ENCODE data around the gene VPS37D. TPM values are rescaled to one million over a fixed set of nuclear protein-coding genes. Genes with fewer than 3 reads are reported as not detected.
"Not testable (repeated sequence)": the region's sequence is repeated elsewhere in the genome, so short reads cannot be mapped to it uniquely, and the experiment has no call there.

VPS37D gene
- total RNA-seq, 1 donor from 2014 or later = 0.32 TPM

DNA sequence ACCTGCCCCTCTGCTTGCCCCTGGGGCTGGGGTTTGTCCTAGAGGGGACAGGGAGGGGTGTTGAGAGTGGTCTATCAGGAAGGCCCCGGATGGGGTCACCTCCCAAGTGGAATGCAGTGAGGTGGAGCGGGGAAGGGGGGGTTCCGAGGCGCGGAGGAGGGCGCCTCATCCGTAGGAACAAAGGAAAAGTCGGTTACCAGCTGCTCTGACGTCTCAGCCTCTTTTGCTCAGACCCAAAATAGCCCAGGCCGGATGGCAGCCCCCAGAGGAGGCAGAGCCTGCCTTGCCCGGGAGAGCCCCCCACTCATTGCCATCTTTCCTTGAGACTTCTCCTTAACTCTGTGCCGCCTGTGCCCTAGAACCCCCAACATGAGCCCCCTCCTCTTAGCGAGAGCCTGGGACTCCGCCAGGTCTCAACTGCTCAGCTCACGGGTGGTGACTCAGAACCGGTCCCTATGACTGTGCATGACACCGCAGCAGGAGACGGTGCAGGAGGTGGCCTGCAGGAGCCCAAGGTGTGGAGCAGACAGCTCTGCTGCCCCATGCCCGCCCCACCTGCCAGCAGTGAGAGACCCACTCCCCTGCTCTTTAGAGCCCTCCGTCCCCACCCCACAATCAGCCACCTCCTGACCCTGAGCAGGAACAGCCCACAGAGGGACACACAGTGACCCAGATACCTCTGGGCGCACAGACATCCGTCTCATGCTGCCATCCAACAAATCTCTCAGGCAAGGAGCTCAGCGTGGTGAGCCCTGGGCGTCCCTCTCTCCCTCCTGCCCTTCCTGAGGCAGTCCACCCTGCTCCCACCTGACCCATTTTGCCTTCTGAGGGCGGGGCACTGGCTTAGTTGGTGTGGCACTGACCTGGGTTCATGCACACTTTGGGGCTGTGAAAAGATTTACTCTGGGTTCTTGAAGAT lies 38.8 kb downstream of the VPS37D start:
- peak; percentile 74 for ATAC-seq

DNA sequence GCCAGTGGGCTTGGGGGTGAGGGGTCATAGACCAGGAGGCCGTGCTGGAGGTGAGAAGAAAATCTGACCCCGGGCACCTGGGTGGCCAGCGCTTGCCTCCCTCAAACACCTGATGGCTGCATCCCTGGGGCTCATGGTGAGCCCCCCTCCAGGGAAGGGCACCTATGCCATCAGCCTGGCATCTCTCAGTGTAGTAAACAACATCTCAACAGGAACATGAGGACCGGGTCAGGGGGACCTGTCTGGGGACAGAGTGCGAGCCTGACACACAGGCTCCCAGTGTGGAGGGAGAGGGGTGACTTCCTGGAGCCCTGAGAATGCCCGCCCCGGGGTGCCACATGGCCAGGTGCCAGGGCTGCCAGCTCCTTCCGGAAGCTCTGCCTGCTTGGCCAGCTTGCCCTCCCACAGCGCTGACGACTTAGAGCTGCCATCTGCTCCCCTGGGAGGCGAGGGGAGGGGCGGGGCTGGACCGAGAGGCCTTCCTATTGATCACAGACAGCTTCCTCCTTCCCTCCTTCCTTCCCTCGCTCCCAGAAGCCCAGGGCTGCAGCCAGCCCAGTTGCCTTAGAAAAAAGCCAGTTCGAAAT lies 39.5 kb downstream of the VPS37D start:
- peak; percentile 55 for ATAC-seq

DNA sequence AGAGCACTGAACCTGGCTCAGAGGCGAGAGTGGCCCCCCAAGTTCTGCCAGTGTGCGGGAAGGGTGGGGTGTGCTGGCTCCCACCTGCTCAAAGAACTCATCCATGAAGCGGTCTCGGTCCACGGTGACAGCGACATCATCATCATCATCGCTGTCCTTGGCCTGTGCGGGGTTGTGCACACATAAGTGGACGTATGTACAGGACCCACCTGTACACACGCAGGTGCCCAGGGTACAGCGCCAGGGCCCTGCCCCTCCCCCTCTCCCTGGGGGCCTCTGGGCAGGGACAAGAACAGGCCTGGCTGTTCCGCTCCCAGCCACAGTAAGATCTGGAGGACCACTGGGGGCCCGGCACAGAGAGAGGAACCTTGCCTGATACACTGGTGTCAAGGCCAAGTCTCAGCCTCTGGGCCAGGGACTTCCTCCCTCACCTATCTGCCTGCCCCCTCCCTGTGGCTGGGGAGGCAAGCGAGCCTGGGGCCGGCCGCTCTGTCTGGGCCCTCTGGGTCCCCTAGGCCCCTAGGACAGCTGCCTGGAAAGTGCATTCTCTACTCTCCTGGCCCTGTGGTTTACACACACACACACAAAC lies 41.4 kb downstream of the VPS37D start:
- no peak for ATAC-seq

DNA sequence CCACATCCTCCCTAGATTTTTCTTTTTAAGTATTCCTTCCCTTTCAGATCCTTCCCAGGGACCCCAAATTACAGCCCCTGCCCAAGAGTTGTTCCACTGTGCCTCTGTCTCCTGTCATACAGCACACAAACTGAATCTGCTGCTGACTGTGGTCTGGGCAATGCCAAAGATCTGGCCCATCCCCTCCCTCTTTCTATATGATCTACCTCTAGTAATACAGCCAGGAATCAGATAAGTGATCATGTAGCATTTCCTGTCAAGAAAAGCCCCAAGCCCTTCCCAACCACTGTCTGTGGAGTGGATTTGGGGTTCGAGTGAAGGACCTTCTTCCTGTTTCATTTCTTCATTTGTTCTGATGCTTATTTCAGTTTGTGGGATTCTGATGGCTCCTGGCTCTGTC lies 45.1 kb downstream of the VPS37D start:
- no peak for ATAC-seq

DNA sequence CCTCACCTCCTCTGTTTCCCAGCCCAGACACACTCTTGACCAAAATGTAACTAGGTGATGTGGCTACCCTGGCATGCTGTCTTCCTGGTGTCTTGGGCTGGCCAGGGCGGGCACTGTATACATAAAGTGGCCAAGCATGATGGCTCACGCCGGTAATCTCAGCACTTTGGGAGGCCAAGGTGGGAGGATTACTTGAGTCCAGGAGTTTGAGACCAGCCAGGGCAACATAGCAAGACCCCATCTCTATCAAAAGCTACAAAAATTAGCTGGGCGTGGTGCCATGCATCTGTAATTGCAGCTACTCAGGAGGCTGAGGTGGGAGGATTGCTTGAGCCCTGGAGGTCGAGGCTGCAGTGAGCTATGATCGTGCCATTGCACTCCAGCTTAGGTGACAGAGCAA lies 45.7 kb downstream of the VPS37D start:
- not testable (repeated sequence) for ATAC-seq

DNA sequence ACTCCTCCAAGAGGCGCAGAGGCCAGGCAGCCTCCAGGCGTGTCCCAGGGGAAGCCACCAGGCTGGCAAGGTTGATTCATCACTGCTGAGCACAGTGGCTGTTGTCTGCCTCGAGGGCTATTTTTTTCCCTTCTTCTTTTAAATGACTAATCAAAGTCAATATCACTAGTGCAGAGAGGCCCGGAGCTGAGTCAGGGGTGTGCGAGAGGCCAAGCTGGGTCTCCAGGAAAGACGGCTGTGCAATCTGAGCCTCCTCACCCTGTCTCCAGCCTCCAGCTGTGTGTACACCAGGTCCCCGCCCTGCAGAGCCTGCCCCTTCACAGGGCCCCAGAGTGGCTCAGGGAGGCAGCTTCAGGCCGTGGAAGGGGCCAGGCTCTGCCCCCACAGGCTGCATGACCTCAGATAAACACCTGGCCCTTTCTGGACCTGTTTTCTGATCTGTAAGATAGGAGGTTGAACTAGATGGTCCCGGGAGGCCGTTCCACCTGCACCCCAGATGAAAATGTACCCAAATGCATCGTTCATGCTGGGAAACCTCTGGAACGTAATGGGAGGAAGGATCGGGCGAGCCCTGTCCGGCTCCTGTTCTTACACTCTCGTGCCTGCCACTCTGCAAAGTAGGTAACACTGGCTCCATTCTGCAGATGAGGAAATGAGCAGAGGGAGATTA lies 48.2 kb downstream of the VPS37D start:
- ATAC-seq = peak; percentile 82

DNA sequence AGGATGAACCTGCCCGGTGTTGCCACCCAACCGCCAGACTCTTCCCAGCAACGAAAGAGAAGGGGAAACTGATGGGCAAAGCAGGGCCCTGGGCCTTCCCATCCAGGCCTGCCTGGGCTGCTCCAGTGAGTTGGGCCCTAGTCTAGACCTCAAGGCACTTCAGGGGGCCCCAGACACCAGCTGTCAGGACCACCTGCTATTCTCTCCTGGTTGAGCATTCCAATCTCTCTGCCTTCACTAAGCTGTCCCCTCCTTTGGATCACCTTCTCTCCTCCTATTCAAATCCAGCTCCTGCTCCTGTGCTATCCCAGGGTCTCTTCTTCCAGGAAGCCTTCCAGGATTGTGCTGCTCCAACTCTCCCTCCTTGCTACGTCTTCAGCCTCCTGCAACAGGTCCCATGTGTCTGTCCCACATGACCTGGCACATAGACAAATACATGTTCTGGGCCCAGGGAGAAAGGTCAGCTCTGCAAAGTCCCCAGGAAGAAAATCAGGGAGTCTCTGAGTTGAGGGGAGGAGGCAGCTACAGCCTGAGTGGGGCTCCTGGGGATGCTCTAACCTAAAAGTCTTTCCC lies 48.8 kb downstream of the VPS37D start:
- ATAC-seq = no peak

DNA sequence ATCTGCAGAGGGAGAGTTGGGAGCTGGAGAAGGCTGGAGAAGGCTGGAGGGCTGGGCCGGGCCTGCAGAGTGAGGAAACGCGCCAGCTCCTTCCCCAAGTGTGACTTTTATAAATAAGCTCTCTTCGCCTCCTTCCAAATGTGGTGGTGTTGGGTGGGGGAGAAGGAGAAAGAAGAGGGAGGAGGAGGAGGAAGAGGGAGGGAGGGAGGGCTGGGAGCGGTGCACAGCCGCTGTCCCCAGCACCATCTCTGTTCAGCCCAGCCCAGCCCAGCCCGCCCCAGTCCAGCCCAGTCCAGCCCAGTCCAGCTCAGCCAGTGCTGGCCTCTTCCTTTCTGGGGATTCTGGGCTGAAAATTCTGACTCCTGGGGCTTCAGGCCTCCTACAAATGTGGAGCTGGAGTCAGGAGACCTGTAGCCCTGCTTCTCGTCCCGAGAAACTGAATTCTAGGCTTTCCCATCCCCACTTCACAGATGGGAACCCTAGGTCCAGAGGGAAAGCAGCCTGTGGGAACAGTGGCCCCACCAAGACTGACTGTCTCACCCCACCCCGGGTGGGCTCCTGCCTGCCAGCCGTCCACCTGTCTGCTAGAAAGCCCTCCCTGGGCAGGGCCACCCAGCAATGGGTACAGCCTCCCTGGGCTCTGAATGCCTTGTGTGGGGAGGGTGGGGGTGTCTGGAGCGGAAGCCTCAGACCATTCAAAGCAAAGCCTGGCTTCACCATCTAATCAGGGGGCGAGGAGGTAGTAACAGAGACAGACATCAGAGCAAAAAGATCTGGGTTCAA lies 49.6 kb downstream of the VPS37D start:
- ATAC-seq = no peak

DNA sequence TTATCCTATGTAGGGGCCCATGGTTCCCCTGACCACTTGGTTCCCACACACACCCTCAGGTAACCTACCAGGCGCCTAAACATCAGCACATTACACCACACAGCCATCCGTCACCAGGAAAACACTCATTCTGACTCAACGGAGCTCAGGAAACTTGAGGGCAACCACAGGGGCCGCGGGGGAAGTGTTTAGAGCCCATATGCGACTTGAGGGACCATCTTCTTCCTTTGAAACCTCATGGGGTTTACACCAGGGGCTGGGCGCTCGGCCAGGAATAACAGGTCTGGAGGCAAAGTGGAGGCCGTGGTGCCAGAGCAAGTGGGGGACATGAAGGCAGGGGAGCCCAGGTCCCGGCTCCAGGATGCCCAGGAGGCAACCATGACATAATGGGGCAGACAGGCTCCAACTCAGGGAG lies 50.4 kb downstream of the VPS37D start:
- peak; percentile 17 for ATAC-seq

DNA sequence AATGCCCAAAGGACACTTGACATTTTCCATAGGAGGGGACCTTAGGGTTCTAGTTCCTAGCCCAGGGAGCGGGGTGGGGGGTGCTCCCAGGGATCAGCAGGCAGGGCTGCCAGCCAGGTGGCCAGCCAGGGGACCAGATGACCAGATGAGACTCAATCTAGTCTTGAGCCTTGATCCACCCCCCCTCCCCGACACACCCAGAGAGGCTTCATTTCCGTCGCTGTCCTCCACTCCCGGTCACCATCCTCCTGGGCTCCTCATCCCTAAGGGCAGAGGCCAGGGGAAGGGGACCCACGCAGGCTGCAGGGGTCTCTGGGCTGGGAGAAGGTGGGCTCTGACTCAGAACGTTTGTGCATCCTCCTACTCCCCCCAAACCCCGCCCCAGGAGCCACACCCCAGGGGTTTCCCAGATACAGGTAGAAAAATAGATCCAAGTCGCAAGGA lies 50.8 kb downstream of the VPS37D start:
- ATAC-seq = no peak

DNA sequence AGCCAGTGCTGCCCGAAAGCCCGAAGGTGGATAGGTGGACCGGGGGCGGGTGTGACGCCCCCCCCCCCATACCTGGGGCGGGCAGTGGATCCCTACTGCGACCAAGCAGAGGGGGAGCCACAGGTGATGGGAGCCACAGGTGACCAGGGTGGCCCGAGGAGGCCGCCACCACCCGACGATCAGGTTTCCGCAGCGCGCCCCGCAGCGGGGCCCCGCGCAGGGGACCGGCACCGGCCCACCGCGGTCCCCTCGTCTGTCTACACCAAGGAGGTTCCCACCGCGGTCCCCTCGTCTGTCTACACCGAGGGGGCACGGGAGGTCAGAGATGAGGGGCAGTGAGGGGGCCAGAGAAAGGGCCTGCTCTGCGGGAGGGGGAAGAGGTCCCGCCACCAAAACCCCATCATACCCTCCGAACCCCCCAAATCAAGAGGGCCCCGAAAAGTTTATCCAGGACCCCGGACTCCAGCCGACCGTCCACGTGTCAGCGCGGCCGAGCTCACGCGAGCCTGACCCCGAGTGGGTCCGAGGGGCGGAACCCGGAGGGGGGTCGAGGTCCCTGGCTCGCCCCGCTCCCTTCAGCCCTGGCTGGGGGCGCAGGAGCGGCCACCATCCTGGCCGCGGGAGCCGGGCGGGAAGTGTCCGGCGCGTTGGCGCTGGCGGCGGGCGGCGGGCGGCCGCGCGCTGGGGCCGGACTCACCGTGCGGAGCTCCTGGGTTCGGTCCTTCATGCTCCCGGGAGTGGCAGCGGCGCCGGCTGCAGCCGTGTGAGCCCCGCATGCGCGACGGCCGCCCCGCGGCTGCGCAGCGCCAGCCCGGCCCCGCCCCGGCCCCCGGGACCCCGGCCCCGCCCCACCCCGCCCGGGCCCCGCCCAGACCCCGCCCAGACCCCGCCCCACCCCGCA lies 51.5 kb downstream of the VPS37D start, which contains the start of gene STX1A:
Gene STX1A, minus strand, starts transcription at position 765 of the 901 bp plus-strand sequence. Its CDS starts 38 bp downstream, at position 727.
- peak; percentile 68 for ATAC-seq

DNA sequence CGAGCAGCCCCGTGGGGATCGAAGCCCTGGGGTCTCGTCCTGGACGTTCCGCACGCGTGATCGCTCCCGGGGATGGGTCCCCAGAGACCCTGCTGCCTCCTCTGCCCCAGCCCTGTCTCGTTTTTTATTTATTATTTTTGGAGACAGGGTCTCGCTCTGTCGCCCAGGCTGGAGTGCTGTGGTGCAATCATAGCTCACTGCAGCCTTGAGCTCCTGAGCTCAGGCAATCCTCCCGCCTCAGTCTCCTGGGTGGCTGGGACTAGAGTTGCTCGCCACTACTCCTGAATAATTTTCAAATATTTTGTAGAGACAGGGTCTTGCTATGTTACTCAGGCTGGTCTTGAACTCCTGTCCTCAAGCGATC lies 52.2 kb downstream of the VPS37D start:
- no peak for ATAC-seq

DNA sequence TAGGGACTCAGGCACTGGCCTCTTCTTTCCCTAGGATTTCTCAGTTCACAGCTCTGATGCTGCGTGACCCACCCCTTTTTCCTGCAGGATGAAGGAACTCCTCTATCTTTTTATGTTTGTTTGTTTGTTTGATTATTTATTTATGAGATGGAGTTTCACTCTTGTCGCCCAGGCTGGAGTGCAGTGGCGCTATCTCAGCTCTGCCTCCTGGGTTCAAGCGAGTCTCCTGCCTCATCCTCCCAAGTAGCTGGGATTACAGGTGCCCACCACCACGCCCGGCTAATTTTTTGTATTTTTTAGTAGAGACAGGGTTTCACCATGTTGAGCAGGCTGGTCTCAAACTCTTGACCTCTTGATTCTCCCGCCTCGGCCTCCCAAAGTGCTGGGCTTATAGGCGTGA lies 52.8 kb downstream of the VPS37D start:
- ATAC-seq = not testable (repeated sequence)

DNA sequence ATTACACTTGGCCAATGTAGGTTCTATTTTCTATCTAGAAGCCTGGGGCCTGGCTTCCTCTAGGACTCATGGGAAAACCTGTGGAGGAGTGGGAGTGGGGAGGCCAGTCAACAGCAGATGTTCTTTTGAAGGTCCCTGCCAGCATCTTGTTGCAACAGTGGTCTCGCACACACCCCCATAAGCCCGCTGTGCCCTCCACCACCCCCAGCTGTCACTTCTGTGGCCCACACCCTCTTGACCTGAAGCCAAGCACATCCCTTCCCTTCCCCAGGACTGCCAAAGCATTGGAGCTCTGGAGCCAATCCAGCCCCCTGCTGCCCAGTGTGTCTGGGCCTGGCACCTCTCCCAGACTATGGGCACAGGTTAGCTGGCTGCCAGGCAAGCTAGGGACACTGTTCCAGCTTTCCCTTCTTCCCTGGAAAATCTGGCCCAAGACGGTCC lies 53.8 kb downstream of the VPS37D start:
- ATAC-seq = no peak

Other genes with a start within 250 kb of the VPS37D start
- 0.24 TPM for gene FZD9, start 234.1 kb upstream of the VPS37D start, total RNA-seq
- 22.3 TPM for gene BAZ1B, start 145.5 kb upstream of the VPS37D start, total RNA-seq
- 34.8 TPM for gene BCL7B, start 110.1 kb upstream of the VPS37D start, total RNA-seq
- gene TBL2, start 89.3 kb upstream of the VPS37D start, total RNA-seq = 19.2 TPM
- 0.52 TPM for gene MLXIPL, start 43.3 kb upstream of the VPS37D start, total RNA-seq
- 7.3 TPM for gene DNAJC30, start 15.6 kb downstream of the VPS37D start, total RNA-seq
- gene BUD23, start 15.8 kb downstream of the VPS37D start, total RNA-seq = 39.2 TPM
- gene STX1A, start 51.8 kb downstream of the VPS37D start, total RNA-seq = 1.2 TPM
- 11.7 TPM for gene ABHD11, start 71.0 kb downstream of the VPS37D start, total RNA-seq
- 0.64 TPM for gene CLDN3, start 102.4 kb downstream of the VPS37D start, total RNA-seq
- gene CLDN4, start 163.2 kb downstream of the VPS37D start, total RNA-seq = 149 TPM
- gene METTL27, start 174.7 kb downstream of the VPS37D start, total RNA-seq = 1.9 TPM
- not detected for gene TMEM270, start 193.3 kb downstream of the VPS37D start, total RNA-seq

Measured in esophagus mucosa (tissue), 1 donor.